ENCODE data around the gene KLF1.

KLF1 gene

DNA sequence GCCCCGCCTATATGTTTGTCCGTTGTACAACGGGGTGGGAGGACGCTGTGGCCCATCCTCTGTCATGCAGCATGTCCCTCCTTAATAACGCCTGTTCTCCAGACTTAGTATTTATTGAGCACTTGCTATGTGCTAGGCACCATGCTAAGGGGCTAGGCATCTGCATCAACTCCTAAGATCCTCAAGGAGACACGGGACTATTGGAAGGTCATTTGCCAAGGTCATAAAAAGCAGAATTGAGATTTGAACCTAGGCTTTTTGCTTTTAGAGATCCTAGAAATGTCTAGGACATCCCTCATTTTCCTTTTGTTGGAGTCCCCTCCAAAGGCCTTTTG, 50.5 kb downstream of the KLF1 start:
- no peak for DNase-seq

DNA sequence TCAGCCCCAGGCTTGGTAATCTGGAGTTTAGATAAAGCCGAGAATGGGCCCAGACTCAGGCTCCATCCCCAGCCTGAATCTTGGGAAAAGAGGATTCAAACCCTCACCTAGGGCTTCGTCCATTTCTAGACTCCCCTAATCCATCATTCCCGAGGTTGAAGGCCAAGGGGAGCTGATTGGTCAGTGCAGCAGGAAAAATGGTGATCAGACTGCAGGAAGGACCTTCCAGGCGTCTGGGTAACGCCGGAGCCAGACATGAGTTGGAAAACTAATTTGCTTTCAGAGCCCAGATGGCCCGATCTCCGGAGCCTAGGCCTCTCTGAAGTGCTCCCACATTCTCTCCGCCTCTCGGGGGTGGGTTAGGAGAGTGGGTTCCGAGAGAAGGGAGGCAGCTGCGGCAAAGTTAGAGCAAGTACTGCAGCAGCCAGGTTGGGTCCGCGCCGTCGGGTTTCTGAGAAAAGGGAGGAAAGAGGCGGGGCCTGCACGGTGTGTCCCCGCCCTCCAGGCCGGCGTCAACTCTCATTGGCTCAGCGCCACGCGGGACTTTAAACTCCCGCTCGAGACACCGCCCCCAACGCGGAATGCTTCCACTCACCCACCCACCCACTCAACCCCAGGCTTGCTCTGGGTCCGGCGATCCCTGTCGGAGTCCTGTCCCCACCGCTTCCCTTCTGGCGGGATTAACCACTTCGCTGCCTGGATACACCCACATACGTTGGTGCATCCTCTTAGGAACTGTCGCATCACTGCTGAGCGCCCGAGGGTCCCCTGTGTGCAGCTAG, 51.8 kb downstream of the KLF1 start:
- no peak for DNase-seq

DNA sequence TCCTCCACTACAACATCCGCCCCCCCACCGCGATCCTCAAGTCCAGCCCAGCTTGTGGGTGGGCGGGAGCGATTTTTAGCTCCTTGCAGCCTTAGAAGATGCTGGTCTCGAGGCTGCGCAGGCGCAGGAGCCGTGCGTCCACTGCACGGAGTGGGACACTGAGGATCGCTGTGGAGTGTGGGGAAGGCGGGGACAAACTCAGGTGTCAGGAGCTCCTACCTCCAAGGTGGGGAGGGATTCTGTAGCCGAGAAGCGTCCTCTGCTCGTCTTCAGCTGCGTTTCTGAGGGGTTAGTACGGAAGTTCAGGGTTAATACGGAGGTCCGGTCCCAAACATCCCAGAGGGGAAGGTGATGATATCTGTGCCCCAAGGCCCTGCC, 52.4 kb downstream of the KLF1 start, which contains the start of gene RTBDN:
RTBDN (minus strand) TSS at position 14 of the 378 bp plus-strand sequence. CDS start 4,600 bp downstream, outside the sequence.
- DNase-seq = no peak
